Measurements from ENCODE around the gene PADI3. TPM values are rescaled to one million over a fixed set of nuclear protein-coding genes. Genes with fewer than 3 reads are reported as not detected.

PADI3 gene
- total and polyA plus RNA-seq, 2 of the 4 experiments (the other 2 are of a cell fraction): not detected

DNA sequence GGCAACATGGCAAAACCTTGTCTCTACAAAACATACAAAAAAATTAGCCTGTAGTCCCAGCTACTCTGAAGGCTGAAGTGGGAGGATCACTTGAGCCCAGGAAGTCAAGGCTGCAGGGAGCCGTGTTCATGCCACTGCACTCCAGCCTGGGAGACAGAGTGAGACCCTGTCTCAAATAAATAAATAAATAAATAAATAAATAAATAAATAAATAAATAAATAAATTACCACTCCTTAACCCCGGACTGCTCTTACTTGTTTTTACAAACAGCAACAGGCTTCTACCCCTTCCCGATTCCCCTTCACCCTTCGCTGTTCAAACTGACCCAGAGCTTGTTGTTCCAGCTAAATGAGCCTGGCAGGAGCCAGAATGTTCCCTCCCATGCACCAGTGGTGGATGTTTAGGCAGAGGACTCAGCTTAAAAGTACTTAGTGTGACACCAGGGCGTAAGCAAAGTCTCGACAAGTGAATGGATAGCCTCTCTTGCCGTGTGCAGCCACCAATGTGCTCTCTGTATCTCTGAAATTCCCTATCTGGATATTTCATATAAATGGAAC is 21.5 kb upstream of the PADI3 start:
- no peaks in the 10 kb centered on the region for H3K9me3 ChIP-seq (ENCODE audit: control insufficient read depth, insufficient read depth, low read length)
- peak overlapping the region; percentile 50; the same call in 1 of the 2 replicates for H3K4ac ChIP-seq (ENCODE audit: low read depth, low read length)
- peak overlapping the region; percentile 40; the same call in 1 of the 3 replicates for H2BK15ac ChIP-seq (ENCODE audit: low read depth, low read length)
- H3K79me1 ChIP-seq (ENCODE audit: low read depth in 1 of 2, low read length in 2 of 2): no peaks in the 10 kb centered on the region
- no peaks in the 10 kb centered on the region for H4K20me1 ChIP-seq (ENCODE audit: insufficient read depth, low read length)
- H2AK5ac ChIP-seq (ENCODE audit: low read depth, low read length): no peak overlapping the region
- no peak overlapping the region for H4K8ac ChIP-seq (ENCODE audit: low read depth in 2 of 2, low read length in 2 of 2)
- in situ Hi-C loops (cut with MboI; ENCODE audit: low sequenced_read_pairs) (no loop called here), intact Hi-C loops (cut with micrococcal nuclease) (no loop called here), dilution Hi-C loops (cut with HindIII; ENCODE audit: low sequenced_read_pairs, unreplicated experiment) (no loop called here)
- peak overlapping the region; percentile 49 for H2AFZ ChIP-seq (replicated peaks; ENCODE audit: low read length, poor library complexity)
- H3K56ac ChIP-seq (ENCODE audit: extremely low read depth, insufficient read depth, low read length): no peak overlapping the region
- no peak overlapping the region for H3K9ac ChIP-seq (ENCODE audit: low read depth, low read length)
- WGBS, 2 experiments (ENCODE audit: extremely low coverage in 2 of 2, insufficient read length in 1 of 2): no CpG with 5 or more reads among the region's 7 CpGs
- H3K4me2 ChIP-seq (ENCODE audit: low read depth, low read length): no peak overlapping the region
- no peak overlapping the region for H4K5ac ChIP-seq (ENCODE audit: low read depth, low read length)
- no TSS peak for BruUV-seq (replicated peaks)
- no peak overlapping the region for H3K27ac ChIP-seq (ENCODE audit: insufficient read depth, low read length)
- H3K23ac ChIP-seq (ENCODE audit: low read depth, low read length): no peak overlapping the region; the same call in 1 of the 2 replicates
- 0 out of 2 replicates have a peak, but pooled peaks cover 5% of the 10 kb centered on the region for H3K9me1 ChIP-seq (ENCODE audit: insufficient read depth, low read length)
- peaks cover 14% of the 10 kb centered on the region for H3K27me3 ChIP-seq (ENCODE audit: control insufficient read depth, insufficient read depth, low read length)
- no peak overlapping the region for H2BK5ac ChIP-seq (ENCODE audit: low read depth, low read length, poor library complexity, severe bottlenecking)
- H4K91ac ChIP-seq (ENCODE audit: insufficient read depth, low read depth, low read length): no peak overlapping the region
- ATAC-seq (ENCODE audit: low read depth): no peak
- no peak overlapping the region for H2AK9ac ChIP-seq (replicated peaks; ENCODE audit: low read depth, low read length, poor library complexity)
- no peak overlapping the region for H2BK20ac ChIP-seq (ENCODE audit: low read depth, low read length)
- no peaks in the 10 kb centered on the region for H3K36me3 ChIP-seq (ENCODE audit: control insufficient read depth, insufficient read depth, low read length)
- CTCF ChIA-PET: interaction anchor here (0.9 kb wide), 1 partner anchor 10 kb away, joined by 3 read pairs; no protein-coding TSS in a partner anchor
- POLR2A ChIA-PET (ENCODE audit: unreplicated experiment): no interaction called here
- H3K14ac ChIP-seq (replicated peaks; ENCODE audit: low read depth, low read length): 0 out of 2 replicates have a peak overlapping the region, but pooled peaks have one; percentile 22
- H3K4me1 ChIP-seq (ENCODE audit: control insufficient read depth, insufficient read depth, low read length): no peaks in the 10 kb centered on the region; the same call in 1 of the 2 replicates
- DNase-seq: no peak
- peak overlapping the region; percentile 40; the same call in 1 of the 2 replicates for H2BK120ac ChIP-seq (ENCODE audit: low read depth, low read length)
- no peak overlapping the region for H3K18ac ChIP-seq (ENCODE audit: low read depth, low read length)
- TF ChIP-seq RFX5 (IDR thresholded peaks at IDR 0.05; ENCODE audit: low read depth, low read length): no peak
- no peak for TF ChIP-seq CHD1 (IDR thresholded peaks at IDR 0.05; ENCODE audit: low read depth, low read length)
- no peak overlapping the region for H3K4me3 ChIP-seq (ENCODE audit: insufficient read depth, low read depth, low read length)
